K562 (cell line): ENCODE results near the gene RANGAP1. TPM values are rescaled to one million over a fixed set of nuclear protein-coding genes. Genes with fewer than 3 reads are reported as not detected.
A peak's percentile ranks its signal among the peaks of the same experiment; 100 is the strongest.

Experiments used
- CBFA2T2 ChIP-seq: fragments of 450-650 bp; conservative IDR thresholded peaks from 2 replicates; pipeline ENCODE4 v1.6.1; 2017; ENCODE audit warnings: mild to moderate bottlenecking
- CCNT2 ChIP-seq: IDR thresholded peaks from 2 replicates; pipeline ENCODE4 v1.6.1; 2011; ENCODE audit warnings: borderline replicate concordance, low read depth, mild to moderate bottlenecking, moderate library complexity, mixed read lengths, low read length; ENCODE audit not compliant: insufficient read length; ENCODE audit errors: extremely low read depth
- CHD4 ChIP-seq: fragments of 200-600 bp; sonication (generic); IDR thresholded peaks from 3 replicates; pipeline ENCODE4 v1.6.1; 2012; ENCODE audit warnings: low read depth, mild to moderate bottlenecking, mixed read lengths, low read length, inconsistent platforms; ENCODE audit not compliant: insufficient read depth, insufficient replicate concordance, poor library complexity, severe bottlenecking
- GABPB1 ChIP-seq: sonication (generic); formaldehyde crosslinking; IDR thresholded peaks from 2 replicates; pipeline ENCODE4 v1.8.0; 2022; ENCODE audit warnings: mild to moderate bottlenecking, missing genetic modification reagents
- L3MBTL2 ChIP-seq: fragments of 450-650 bp; IDR thresholded peaks from 2 replicates; pipeline ENCODE4 v1.6.1; 2016; ENCODE audit warnings: mild to moderate bottlenecking, moderate library complexity
- LCOR ChIP-seq: sonication (generic); formaldehyde crosslinking; IDR thresholded peaks from 2 replicates; pipeline ENCODE4 v1.8.0; 2022; ENCODE audit warnings: mild to moderate bottlenecking, missing genetic modification reagents
- NRF1 ChIP-seq, 2 experiments: fragments of 450-650 bp; IDR thresholded peaks in 1 of 2; conservative IDR thresholded peaks in 1 of 2; 2 replicates each; pipeline ENCODE4 v1.6.1; 2014; ENCODE audit warnings: mild to moderate bottlenecking in 2 of 2
- NUFIP1 ChIP-seq: fragments of 450-650 bp; IDR thresholded peaks from 2 replicates; pipeline ENCODE4 v1.6.1; 2018; ENCODE audit not compliant: partially characterized antibody
- RAD51 ChIP-seq: fragments of 450-650 bp; IDR thresholded peaks from 2 replicates; pipeline ENCODE4 v1.7.1; 2016; ENCODE audit warnings: low read depth, mild to moderate bottlenecking, borderline replicate concordance
- RBBP5 ChIP-seq: fragments of 200-600 bp; sonication (generic); IDR thresholded peaks from 2 replicates; pipeline ENCODE4 v1.6.1; 2012; ENCODE audit warnings: borderline replicate concordance, mild to moderate bottlenecking, low read length, control low read depth, inconsistent platforms; ENCODE audit not compliant: insufficient read depth, poor library complexity, severe bottlenecking
- RFX1 ChIP-seq: fragments of 450-650 bp; IDR thresholded peaks from 2 replicates; pipeline ENCODE4 v1.6.1; 2016; ENCODE audit warnings: mild to moderate bottlenecking, moderate library complexity
- YY1 ChIP-seq, 3 experiments: IDR thresholded peaks; 2 replicates each; pipeline ENCODE4 v1.6.1; 2011; ENCODE audit warnings: low read length in 2 of 3, mild to moderate bottlenecking in 2 of 3, moderate library complexity in 2 of 3, borderline replicate concordance in 1 of 3, control low read depth in 1 of 3, low read depth in 1 of 3; ENCODE audit not compliant: insufficient read depth in 3 of 3, insufficient replicate concordance in 2 of 3, control insufficient read depth in 1 of 3, insufficient read length in 1 of 3; ENCODE audit errors: extremely low read depth in 1 of 3
- ZBTB17 ChIP-seq: fragments of 450-650 bp; formaldehyde crosslinking; IDR thresholded peaks from 2 replicates; pipeline ENCODE4 v1.4.0; 2020; ENCODE audit warnings: mild to moderate bottlenecking
- ZNF57 ChIP-seq: fragments of 450-650 bp; formaldehyde crosslinking; IDR thresholded peaks from 2 replicates; pipeline ENCODE4 v1.4.0; 2020; ENCODE audit warnings: mild to moderate bottlenecking, moderate library complexity
- polyA plus RNA-seq, 8 experiments: library from polyadenylated mRNA; depleted of rRNA in 4 of 8; stranded (reverse) in 5 of 8; unstranded in 3 of 8; fragments of >200 nt; fragmentation: Nextera tagmentation in 2 of 8; fragmentation: Illumina TruSeq in 1 of 8; extraction: Ambion mirVana in 2 of 8; extraction: Trizol in 1 of 8; gene quantifications; 2 replicates each; pipeline versions ENCODE4 v1.2.1 to v1.2.3, GENCODE V29; 2011 to 2014; ENCODE audit warnings: inconsistent platforms in 1 of 8, missing spikeins in 1 of 8
- total RNA-seq, 7 experiments: library from RNA; depleted of rRNA in 6 of 7; stranded (reverse); fragments of >200 nt in 6 of 7; fragmentation: Illumina TruSeq in 2 of 7; extraction: Trizol in 2 of 7; gene quantifications; 2 replicates each; pipeline versions ENCODE4 v1.2.1 to v1.2.3, GENCODE V29; 2011 to 2021; ENCODE audit warnings: low replicate concordance in 1 of 7
- TF ChIP-seq, protein P1 (sequence below): sonication (generic); formaldehyde crosslinking; IDR thresholded peaks from 2 replicates; pipeline ENCODE4 v1.9.0; 2022; ENCODE audit warnings: mild to moderate bottlenecking, missing genetic modification reagents
- TF ChIP-seq, protein P2 (sequence below): fragments of 450-650 bp; IDR thresholded peaks from 2 replicates; pipeline ENCODE4 v1.7.1; 2018; ENCODE audit warnings: mild to moderate bottlenecking, low read depth; ENCODE audit not compliant: partially characterized antibody
- TF ChIP-seq, protein P3 (sequence below), 2 experiments: fragments of 450-650 bp; conservative IDR thresholded peaks; 2 replicates each; pipeline ENCODE4 v1.6.1; 2017; ENCODE audit warnings: mild to moderate bottlenecking in 2 of 2, moderate library complexity in 2 of 2

RANGAP1 gene
- total and polyA plus RNA-seq, 9 of the 15 experiments (the other 6 are each of a cell fraction or from before 2014, with no cell fraction given): 2.1 to 104 (median 50.6) TPM

DNA sequence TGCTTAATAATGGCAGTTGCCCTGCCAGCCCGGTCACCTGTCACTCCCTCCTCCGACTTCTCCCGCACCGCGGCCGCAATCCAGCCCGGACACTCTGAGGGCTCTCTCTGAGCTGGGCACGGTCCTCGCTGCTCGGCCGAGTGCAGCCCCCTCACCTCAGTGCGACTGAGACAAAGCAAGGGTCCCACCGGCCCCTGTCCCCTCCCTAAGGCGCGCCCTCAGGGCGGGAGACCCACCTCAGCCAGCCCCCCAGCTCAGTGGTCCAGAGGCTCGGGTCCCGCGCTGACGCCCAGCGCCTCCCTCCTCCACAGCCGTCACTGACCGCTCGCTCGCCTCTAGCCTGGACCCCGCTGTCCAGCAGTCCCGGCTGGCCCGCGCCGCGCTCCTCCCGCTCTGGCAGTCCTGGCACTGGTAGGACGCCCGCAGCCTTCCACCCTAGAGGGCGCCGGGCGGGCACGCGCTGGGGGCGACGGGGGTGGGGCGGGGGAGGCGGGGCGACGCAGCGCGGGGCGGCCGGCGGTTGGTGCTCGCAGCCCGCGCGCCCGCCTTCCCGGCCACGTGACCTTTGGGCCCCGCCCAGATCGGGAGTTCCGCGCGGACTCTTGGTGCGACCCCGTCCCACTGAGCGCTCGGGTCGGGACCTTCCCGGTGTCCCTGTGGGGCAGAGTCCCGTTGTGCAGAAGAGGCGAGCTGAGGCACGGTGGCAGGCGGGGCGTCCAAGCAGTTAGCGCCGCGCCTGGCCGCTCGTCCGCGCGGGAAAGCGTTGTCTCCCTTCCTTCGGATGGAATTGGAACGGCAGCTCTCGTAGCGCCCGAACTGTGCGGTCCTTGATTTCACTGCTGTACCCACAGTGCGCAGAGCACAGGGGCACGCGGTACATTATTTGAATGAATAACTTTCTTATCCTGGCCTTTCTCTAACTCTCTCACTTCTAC lies 88.7 kb downstream of the RANGAP1 start (continued):
- TF ChIP-seq L3MBTL2 (peak; percentile 84; the same call in 1 of the 2 replicates), RFX1 (no peak), RBBP5 (peak; percentile 71), NUFIP1 (no peak), YY1 (IDR thresholded peaks at IDR 0.05; ENCODE audit: borderline replicate concordance in 1 of 3, control insufficient read depth in 1 of 3, extremely low read depth in 1 of 3, insufficient read depth in 3 of 3, insufficient read length in 1 of 3, insufficient replicate concordance in 2 of 3, low read depth in 1 of 3, low read length in 2 of 3) (no peak), NRF1 (conservative IDR thresholded peaks at IDR 0.05 in 1 of 2, IDR thresholded peaks at IDR 0.05 in 1 of 2) (peak in 1 of 2 experiments; percentile 36; a peak in 2 of 4 replicates), RAD51 (peak; percentile 89), ZNF57 (CRISPR knock-in tag) (no peak), CBFA2T2 (peak; percentile 47), CHD4 (no peak), CCNT2 (no peak), ZBTB17 (CRISPR knock-in tag) (no peak), LCOR (peak; percentile 46; the same call in 1 of the 2 replicates), GABPB1 (peak; percentile 41; the same call in 1 of the 2 replicates)
- TF ChIP-seq, protein P1, sequence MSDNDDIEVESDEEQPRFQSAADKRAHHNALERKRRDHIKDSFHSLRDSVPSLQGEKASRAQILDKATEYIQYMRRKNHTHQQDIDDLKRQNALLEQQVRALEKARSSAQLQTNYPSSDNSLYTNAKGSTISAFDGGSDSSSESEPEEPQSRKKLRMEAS (CRISPR knock-in tag): peak; percentile 79
- TF ChIP-seq, protein P2, sequence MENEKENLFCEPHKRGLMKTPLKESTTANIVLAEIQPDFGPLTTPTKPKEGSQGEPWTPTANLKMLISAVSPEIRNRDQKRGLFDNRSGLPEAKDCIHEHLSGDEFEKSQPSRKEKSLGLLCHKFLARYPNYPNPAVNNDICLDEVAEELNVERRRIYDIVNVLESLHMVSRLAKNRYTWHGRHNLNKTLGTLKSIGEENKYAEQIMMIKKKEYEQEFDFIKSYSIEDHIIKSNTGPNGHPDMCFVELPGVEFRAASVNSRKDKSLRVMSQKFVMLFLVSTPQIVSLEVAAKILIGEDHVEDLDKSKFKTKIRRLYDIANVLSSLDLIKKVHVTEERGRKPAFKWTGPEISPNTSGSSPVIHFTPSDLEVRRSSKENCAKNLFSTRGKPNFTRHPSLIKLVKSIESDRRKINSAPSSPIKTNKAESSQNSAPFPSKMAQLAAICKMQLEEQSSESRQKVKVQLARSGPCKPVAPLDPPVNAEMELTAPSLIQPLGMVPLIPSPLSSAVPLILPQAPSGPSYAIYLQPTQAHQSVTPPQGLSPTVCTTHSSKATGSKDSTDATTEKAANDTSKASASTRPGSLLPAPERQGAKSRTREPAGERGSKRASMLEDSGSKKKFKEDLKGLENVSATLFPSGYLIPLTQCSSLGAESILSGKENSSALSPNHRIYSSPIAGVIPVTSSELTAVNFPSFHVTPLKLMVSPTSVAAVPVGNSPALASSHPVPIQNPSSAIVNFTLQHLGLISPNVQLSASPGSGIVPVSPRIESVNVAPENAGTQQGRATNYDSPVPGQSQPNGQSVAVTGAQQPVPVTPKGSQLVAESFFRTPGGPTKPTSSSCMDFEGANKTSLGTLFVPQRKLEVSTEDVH: peak; percentile 81
- TF ChIP-seq, protein P3, sequence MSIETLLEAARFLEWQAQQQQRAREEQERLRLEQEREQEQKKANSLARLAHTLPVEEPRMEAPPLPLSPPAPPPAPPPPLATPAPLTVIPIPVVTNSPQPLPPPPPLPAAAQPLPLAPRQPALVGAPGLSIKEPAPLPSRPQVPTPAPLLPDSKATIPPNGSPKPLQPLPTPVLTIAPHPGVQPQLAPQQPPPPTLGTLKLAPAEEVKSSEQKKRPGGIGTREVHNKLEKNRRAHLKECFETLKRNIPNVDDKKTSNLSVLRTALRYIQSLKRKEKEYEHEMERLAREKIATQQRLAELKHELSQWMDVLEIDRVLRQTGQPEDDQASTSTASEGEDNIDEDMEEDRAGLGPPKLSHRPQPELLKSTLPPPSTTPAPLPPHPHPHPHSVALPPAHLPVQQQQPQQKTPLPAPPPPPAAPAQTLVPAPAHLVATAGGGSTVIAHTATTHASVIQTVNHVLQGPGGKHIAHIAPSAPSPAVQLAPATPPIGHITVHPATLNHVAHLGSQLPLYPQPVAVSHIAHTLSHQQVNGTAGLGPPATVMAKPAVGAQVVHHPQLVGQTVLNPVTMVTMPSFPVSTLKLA (conservative IDR thresholded peaks at IDR 0.05): peak; percentile 32 to 55; a peak in 1 of 4 replicates
